Raji (cell line): ENCODE results near the gene SOWAHA.

Source experiments
- POLR2A ChIP-seq: IDR thresholded peaks from 2 replicates; pipeline ENCODE4 v1.6.1; 2011; ENCODE audit warnings: low read depth, low read length, control low read depth; ENCODE audit not compliant: insufficient read depth

Gene SOWAHA

DNA sequence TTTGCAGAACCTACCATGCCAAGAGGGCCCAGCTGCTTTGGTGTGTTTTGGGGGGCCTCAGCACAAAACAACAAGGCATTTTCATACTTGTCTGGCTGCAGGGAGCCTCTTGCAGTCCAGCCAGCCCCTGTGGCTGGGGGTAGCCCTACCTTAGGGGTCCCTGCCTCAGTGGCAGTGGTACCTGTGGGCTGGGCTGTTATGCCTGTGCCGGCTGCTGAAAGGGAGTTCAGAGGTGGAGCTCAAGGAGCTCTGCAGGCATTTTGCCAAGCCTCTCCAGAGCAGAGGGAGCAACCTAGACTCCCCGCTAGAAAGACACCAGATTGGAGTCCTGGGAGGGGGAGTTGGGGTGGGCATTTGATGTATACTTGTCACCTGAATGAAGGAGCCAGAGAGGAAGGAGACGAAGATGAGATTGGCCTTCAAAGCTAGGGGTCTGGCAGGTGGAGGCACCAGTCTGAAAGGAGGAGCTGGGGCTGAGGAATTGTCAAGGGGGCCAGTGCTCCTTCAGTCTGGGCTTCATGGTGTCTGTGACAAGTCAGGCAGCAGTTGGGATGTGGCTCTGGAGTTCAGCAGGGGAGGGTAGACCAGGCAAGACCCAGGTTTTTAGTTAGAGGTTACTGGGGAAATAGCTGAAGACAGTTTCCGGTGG, 15.9 kb downstream of the SOWAHA start:
- no peak for TF ChIP-seq POLR2A

DNA sequence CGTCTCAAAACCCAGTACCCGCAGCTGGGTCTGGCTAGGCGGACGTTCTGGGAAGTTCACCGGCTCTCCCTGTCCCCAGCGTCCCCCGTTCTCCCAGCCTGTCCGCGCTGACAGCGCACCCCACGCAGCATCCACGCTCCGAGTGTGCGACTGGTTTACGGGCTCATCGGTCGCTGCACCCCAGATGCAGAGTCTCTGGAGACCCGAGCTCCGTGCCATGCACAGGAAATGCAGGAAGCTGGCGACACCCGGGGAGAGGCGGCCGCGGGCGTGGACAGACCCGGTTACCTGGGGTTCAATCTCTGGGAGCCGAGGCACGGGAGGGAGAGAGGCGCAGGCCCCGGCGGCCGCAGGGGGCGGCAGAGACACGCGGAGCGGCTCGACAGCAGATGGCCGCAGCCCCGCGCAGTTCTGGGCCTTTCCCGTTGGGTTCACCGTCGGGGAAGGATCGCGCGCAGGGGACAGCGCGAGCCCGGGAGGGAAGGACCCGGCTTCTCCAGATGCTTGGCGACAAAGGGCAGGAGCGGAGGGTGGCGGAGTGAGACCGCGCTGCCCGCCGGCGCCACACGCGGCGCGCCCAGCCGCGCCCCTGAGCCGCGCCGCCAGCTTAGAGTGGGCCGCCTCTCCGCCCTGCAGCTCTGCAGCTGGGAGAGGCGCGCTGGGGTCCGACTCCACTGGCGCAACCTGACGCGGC, 16.8 kb downstream of the SOWAHA start:
- TF ChIP-seq POLR2A: 0 out of 2 replicates have a peak, but pooled peaks have one; percentile 39

DNA sequence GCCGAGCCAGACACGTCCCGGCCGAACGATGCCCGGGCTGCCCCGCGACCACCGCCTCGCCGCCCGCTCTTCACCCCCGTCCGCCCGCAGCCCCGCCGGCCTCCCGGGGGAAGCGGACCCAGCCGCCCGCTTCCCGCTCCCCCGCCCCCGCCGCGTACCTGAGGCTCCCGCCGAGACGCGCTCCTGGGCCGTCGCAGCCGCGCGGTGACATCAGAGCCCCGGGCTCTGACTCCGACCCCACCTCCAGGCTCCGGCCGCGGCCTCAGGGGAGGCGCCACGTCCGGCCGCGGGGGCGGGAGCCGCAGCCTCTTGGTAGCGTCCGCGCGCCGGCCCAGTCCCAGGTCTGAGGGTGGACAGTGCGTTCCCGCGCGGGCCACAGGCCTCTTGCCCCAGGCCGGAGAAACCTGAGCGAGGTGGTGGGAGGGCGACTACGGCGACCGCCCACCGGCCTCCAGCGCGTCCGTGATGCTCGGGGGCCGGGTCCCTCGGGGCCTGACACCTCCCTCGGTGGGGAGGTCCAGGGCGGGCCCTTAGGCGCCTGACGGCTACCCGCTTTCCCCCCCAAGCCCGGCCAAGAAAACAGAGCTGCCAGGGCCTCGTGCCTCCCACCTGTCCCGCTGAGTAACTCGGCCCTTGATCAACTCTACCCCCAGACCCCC, 17.5 kb downstream of the SOWAHA start, which contains the start of gene SHROOM1:
SHROOM1 (minus strand) TSS at position 212 of the 659 bp plus-strand sequence. CDS start 4,507 bp downstream, outside the sequence.
- no peak for TF ChIP-seq POLR2A

DNA sequence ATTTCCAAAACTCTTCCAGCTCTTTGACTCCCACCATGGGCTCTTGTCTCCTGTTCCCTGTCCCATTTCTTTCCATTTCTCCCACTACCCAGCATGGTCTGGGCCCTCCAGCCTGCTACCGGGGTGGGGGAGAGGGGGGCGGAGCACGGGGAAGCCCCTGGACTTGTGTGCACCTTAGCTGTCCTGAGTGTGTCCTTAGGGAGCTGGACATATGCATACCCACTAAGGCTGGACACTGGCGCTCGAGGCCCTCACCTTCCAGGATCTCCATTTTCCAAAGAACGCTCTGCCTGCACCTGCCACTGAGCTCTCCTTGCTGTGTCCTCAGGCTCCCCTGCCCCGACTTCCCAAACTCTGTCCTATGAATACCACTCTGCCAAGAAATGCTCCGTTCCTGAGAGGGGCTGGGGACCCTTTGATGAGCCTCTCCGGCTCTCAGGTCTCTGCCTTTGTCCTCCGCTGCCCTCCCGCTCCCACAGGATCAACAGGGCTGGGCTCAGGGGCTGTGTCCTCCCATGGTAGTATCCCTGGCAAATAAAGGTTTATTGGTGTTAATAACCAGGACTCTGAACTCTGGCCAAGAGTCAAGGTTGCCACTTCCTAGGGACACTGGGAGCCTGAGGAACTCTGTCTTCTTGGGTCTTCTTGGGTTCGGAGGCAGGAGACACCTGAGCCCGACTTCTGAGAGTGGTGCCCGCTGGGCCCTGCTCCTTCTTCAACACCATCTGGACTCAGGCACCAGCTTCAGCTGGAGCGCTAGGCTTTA, 18.2 kb downstream of the SOWAHA start:
- no peak for TF ChIP-seq POLR2A

DNA sequence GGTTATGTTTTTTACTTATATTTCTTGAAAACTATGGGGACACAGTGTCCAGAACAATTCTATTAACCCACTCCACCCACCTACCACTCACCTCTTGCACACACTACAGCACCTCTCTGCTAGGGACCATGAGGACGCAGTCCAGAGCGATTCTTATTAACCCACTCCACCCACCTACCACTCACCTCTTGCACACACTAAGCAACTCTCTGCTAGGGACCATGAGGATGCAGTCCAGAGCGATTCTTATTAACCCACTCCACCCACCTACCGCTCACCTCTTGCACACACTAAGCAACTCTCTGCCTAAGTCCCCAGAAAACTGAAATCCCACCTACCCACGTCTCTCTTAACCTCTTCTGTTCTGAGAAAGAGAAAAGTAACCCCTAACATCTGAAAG, 19.5 kb downstream of the SOWAHA start:
- no peak for TF ChIP-seq POLR2A

DNA sequence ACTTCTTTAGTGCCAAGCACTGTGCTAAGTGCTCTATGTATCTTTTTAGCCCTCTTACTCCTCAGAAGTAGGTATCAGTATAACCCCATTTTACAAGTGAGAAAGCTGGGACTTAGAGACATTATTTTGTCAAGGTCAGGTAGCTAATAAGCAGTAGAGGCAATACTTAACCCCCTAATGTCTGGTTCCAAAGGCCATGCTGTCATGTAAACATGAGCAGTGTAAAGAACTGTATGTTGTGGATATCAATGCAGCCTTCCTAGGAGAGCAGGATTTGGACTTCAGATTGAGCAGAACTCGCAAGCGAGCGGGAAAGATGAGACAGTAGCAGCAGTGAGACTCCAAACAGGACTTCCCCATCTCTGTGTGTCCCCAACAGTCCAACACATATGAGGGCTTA, 21.0 kb downstream of the SOWAHA start:
- no peak for TF ChIP-seq POLR2A

DNA sequence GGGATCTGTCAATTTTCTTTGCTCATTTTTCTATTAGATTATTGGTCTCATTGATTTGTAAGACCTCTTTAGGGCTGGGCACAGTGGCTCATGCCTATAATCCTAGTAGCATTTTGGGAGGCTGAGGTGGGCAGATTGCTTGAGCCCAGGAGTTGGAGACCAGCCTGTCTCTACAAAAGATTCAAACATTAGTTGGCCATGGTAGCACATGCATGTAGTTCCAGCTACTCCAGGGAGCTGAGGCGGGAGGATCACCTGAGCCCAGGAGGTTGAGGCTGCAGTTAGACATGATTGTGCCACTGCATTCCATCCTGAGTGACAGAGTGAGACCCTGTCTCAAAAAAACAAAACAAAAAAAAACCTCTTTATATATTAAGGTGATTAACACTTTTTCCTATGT, 23.8 kb downstream of the SOWAHA start:
- no peak for TF ChIP-seq POLR2A

DNA sequence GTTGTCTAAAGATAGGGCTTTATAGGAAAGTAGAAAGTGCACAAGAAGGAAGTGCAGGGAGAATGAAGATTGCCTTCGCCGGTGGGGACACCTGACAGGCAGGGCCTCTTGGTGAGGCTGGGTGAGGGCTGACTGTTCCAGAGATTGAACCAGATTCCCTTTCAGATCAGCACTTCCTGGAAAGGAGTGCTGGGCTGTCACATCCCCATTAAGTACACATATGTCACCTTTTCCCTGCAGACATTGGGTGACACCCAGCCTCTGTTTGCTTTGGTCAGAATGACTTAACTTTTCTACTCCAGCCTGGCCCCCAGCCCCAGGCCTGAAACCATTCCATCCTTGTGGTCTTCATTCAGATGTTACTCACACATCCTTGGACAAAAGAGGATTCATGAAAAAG, 24.8 kb downstream of the SOWAHA start:
- TF ChIP-seq POLR2A: no peak

DNA sequence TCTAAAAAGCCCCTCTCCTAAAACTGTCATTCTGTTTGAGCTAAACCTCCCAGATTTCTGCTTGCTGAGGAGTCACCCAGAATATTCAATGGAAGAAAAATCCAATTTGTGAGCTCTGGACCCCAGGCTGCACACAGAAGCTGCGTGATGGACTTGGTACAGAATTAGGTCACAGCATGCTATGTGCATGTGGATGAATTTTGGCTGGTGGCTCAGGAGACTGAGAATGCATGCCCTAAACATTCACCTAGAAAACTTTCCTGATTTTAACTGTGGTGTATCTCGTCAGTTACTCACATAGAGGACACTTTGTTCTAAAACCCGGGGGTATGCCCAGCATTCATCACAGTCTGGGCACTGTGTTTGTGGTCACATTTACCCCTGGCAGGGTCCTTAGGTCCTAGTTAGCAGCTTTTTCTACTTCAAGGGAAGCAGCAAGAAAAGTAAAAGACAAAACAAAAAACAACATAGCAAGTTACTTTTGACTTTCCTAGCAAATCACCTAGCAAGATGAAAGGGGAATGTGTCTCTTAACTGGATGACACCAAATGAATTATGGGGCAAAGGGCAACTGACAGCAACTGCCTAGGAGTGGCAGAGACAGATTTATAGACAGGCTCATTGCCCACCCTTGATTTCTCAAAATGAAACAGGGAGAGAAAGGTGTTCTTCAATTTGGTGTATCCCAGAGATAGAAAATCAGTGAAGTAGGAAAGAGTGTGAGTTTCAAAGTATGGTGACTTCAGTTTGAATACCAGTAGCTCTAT, 25.6 kb downstream of the SOWAHA start:
- TF ChIP-seq POLR2A: no peak

DNA sequence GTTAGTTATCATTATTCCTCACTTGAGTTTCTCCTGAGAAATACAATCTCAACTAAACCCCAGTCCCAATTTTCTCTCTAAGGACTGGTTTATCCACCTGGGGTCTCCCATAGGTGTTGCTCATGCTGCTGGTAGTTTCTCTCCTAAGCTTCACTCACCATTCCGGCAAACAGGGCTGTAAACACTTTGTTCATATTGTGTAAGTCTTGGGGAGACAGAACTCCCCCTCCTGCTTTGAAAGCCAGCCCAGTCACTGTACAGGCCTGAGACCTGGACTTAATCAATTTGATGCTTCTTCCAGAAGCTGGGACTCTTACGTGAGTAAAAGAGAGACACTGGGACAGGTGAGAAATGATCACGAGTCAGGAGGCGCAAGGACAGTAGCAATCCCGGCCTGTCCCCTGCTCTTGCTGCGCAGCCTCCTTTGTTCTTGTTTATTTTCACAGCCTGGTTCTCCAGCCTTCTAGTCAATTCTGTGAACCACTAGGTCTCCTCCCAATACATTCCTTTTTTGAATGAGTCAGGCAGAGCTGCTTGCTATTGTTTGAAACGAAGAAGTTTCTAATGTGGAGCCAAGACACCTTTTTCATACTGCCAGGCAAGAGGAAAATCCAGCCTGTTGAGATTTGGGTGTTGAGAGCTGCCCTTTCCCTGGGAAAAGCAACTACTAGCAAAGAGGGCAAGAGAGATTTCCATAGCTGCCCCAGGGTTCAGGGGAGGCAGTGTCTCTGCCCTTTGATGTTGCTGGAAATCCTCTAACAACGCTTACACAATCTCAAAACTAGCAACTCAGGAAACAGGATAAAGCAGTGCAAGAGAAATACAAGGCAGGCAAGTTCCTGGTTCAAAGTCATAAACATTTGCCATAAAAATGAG, 26.6 kb downstream of the SOWAHA start:
- no peak for TF ChIP-seq POLR2A

DNA sequence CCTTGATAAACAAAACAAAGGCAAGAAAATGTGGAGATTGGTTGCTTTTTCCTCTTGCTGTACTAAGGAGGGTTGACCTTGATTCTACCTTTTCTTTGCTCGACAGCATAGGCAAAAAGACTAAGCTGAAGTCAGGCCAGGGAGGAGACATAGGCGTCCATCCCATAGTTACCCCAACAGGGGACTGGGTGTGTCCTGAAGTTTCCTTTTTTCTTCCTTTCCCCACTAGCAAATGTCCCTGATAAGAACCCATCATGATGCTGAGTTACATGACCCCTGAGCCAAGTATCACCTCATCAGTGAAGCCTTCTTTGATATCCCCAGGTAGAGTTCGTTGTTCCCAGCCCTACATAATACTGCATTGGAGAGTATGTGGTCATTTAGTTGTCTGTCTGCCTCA, 27.2 kb downstream of the SOWAHA start:
- no peak for TF ChIP-seq POLR2A

DNA sequence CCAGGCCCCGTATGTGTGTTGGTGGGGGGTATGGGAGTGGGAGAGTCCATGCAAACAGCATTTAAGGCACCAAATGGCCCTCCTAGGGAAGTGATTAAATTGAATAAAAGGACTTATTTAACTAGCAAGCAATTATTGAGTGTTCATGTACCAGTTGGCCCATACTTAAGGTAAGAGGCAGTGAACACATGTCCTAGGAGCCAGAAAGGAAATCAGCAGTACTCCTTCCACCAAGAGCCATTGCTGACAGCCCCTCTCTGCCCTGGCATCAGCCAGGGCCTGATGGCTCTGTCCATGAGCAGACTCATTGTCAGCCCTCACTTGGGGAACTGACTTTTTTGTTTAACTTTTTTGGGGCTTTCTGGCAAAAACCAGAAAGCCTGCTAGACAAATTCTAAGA, 27.8 kb downstream of the SOWAHA start:
- no peak for TF ChIP-seq POLR2A

DNA sequence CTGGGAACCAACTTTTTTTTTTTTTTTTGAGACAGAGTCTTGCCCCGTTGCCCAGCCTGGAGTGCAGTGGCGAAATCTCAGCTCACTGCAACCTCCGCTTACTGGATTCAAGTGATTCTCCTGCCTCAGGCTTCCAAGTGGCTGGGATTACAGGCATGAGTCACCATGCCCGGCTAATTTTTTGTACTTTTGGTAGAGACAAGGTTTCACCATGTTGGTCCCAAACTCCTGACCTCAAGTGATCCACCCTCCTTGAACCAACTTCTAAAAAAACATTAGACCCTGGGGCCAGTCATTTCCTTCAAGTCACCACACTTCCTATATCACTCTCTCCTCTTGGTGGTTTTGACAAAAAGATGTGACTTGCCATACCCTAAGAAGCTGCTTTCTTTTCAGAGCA, 28.2 kb downstream of the SOWAHA start:
- no peak for TF ChIP-seq POLR2A

DNA sequence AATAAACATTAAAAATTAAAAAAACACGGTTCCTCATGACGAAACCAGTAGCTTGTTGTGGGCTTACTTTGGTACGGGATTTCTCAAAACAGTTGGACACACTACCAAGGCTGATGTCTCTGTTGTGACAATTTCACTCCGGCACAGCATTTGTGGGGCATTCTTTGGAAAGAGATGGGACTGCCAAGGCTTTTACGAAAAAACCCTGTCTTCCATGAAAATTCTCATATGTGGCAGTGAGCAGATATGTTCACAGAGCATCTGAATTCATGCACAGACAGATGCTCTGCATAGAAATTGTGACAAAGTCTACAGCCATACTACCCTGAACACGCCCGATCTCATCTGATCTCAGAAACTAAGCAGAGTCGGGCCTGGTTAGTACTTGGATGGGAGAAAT, 35.2 kb downstream of the SOWAHA start:
- no peak for TF ChIP-seq POLR2A
